IMR-90 (cell line): ENCODE data around the gene BBIP1. TPM values are rescaled to one million over a fixed set of nuclear protein-coding genes. Genes with fewer than 3 reads are reported as not detected.
A peak's percentile ranks its signal among the peaks of the same experiment; 100 is the strongest.

Experiments
- ATAC-seq: fragments of 200-7000 bp; cut with Tn5 transposase; 2 replicates; pipeline ENCODE4 v1.9.1; 2020; ENCODE audit warnings: low read depth, mild to moderate bottlenecking, moderate library complexity
- BruUV-seq: library from RNA; stranded (reverse); fragments of 400-500 nt; replicated peaks from 2 replicates; lab custom pipeline; 2021; lab: Mats Ljungman, UMichigan
- CTCF ChIA-PET: fragments of 300-600 bp; formaldehyde crosslinking; extraction: SDS; loops from one replicate; lab custom pipeline; 2021; ENCODE audit warnings: antibody characterized with exemption; lab: Yijun Ruan, JAX
- POLR2A ChIA-PET: fragments of 300-600 bp; sonication (Branson Sonifier 250); formaldehyde crosslinking; loops from one replicate; lab custom pipeline; 2022; ENCODE audit warnings: antibody characterized with exemption; ENCODE audit not compliant: unreplicated experiment; lab: Charles Lee
- DNase-seq: peaks from one replicate; pipeline ENCODE4 v3.0.0; 2013
- H2AFZ ChIP-seq: replicated peaks from 2 replicates; pipeline ENCODE3; 2013; ENCODE audit warnings: low read length, mild to moderate bottlenecking; ENCODE audit not compliant: poor library complexity
- H2AK5ac ChIP-seq: 2 replicates; pipeline ENCODE4 v1.6.1; 2013; ENCODE audit warnings: low read depth, low read length, inconsistent platforms
- H2AK9ac ChIP-seq: replicated peaks from 2 replicates; pipeline ENCODE3; 2013; ENCODE audit warnings: mild to moderate bottlenecking, low read depth, low read length, moderate library complexity; ENCODE audit not compliant: poor library complexity
- H2BK120ac ChIP-seq: 2 replicates; pipeline ENCODE4 v1.6.1; 2013; ENCODE audit warnings: low read depth, low read length, inconsistent platforms
- H2BK15ac ChIP-seq: 3 replicates; pipeline ENCODE4 v1.6.1; 2013; ENCODE audit warnings: low read depth, low read length, inconsistent platforms
- H2BK20ac ChIP-seq: 2 replicates; pipeline ENCODE4 v1.6.1; 2013; ENCODE audit warnings: low read depth, mild to moderate bottlenecking, inconsistent platforms, low read length, moderate library complexity
- H2BK5ac ChIP-seq: 2 replicates; pipeline ENCODE4 v1.6.1; 2013; ENCODE audit warnings: mild to moderate bottlenecking, low read depth, low read length, inconsistent platforms; ENCODE audit not compliant: poor library complexity, severe bottlenecking
- H3K14ac ChIP-seq: replicated peaks from 2 replicates; pipeline ENCODE4 v1.6.1; 2013; ENCODE audit warnings: low read depth, low read length, inconsistent platforms
- H3K18ac ChIP-seq: 2 replicates; pipeline ENCODE4 v1.6.1; 2013; ENCODE audit warnings: low read depth, low read length, control low read depth
- H3K23ac ChIP-seq: 2 replicates; pipeline ENCODE4 v1.6.1; 2013; ENCODE audit warnings: low read depth, low read length, inconsistent platforms
- H3K27ac ChIP-seq: 2 replicates; pipeline ENCODE4 v1.5.1; 2013; ENCODE audit warnings: mild to moderate bottlenecking, control low read depth, low read length; ENCODE audit not compliant: insufficient read depth
- H3K27me3 ChIP-seq: 2 replicates; pipeline ENCODE4 v1.6.1; 2013; ENCODE audit warnings: low read length; ENCODE audit not compliant: control insufficient read depth, insufficient read depth
- H3K36me3 ChIP-seq: 2 replicates; pipeline ENCODE4 v1.6.1; 2013; ENCODE audit warnings: low read length, mixed read lengths; ENCODE audit not compliant: control insufficient read depth, insufficient read depth
- H3K4ac ChIP-seq: 2 replicates; pipeline ENCODE4 v1.6.1; 2013; ENCODE audit warnings: low read depth, low read length, inconsistent platforms
- H3K4me1 ChIP-seq: 2 replicates; pipeline ENCODE4 v1.6.1; 2013; ENCODE audit warnings: low read length, mixed read lengths; ENCODE audit not compliant: control insufficient read depth, insufficient read depth
- H3K4me2 ChIP-seq: 2 replicates; pipeline ENCODE4 v1.6.1; 2013; ENCODE audit warnings: low read depth, mild to moderate bottlenecking, control low read depth, low read length, moderate library complexity
- H3K4me3 ChIP-seq: 2 replicates; pipeline ENCODE4 v1.5.1; 2013; ENCODE audit warnings: low read depth, mild to moderate bottlenecking, control low read depth, low read length, moderate library complexity; ENCODE audit not compliant: insufficient read depth
- H3K56ac ChIP-seq: 2 replicates; pipeline ENCODE4 v1.6.1; 2013; ENCODE audit warnings: low read length, inconsistent platforms; ENCODE audit not compliant: insufficient read depth; ENCODE audit errors: extremely low read depth
- H3K79me1 ChIP-seq, 2 experiments: 2 replicates each; pipeline ENCODE4 v1.6.1; 2013; ENCODE audit warnings: low read length in 2 of 2, inconsistent platforms in 1 of 2, low read depth in 1 of 2
- H3K9ac ChIP-seq: 2 replicates; pipeline ENCODE4 v1.6.1; 2013; ENCODE audit warnings: low read depth, low read length, control low read depth
- H3K9me1 ChIP-seq: 2 replicates; pipeline ENCODE4 v1.6.1; 2013; ENCODE audit warnings: low read length, inconsistent platforms; ENCODE audit not compliant: insufficient read depth
- H3K9me3 ChIP-seq: 2 replicates; pipeline ENCODE4 v1.6.1; 2013; ENCODE audit warnings: low read length; ENCODE audit not compliant: control insufficient read depth, insufficient read depth
- H4K20me1 ChIP-seq: 2 replicates; pipeline ENCODE4 v1.6.1; 2013; ENCODE audit warnings: low read length, inconsistent platforms; ENCODE audit not compliant: insufficient read depth
- H4K5ac ChIP-seq: 2 replicates; pipeline ENCODE4 v1.6.1; 2013; ENCODE audit warnings: mild to moderate bottlenecking, low read depth, low read length, control low read depth
- H4K8ac ChIP-seq, 2 experiments: 2 replicates each; pipeline ENCODE4 v1.6.1; 2013; ENCODE audit warnings: low read depth in 2 of 2, low read length in 2 of 2, control low read depth in 1 of 2, inconsistent platforms in 1 of 2
- H4K91ac ChIP-seq: 2 replicates; pipeline ENCODE4 v1.6.1; 2013; ENCODE audit warnings: low read depth, low read length, inconsistent platforms; ENCODE audit not compliant: insufficient read depth
- CEBPB ChIP-seq: IDR thresholded peaks from 2 replicates; pipeline ENCODE4 v1.6.1; 2012; ENCODE audit warnings: low read depth, low read length, improper control_type of control experiment
- CHD1 ChIP-seq: IDR thresholded peaks from 2 replicates; pipeline ENCODE4 v1.6.1; 2012; ENCODE audit warnings: low read depth, low read length, improper control_type of control experiment
- WGBS, 2 experiments: methylation state at CpG; one replicate each; pipeline versions ENCODE4 v1.1.5 to v1.1.7; 2013; ENCODE audit warnings: missing lambda C conversion rate in 2 of 2; ENCODE audit not compliant: insufficient read length in 1 of 2; ENCODE audit errors: extremely low coverage in 2 of 2; 5-methylcytosine and 5-hydroxymethylcytosine counted together
- dilution Hi-C: fragments of 300-500 bp; cut with HindIII; formaldehyde crosslinking; loops from one replicate; pipeline ENCODE4 v1.14.3; 2018; ENCODE audit warnings: low sequenced_read_pairs; ENCODE audit not compliant: unreplicated experiment
- in situ Hi-C: fragments of 300-500 bp; cut with MboI; formaldehyde crosslinking; loops from 3 replicates; pipeline ENCODE4 v1.14.3; 2019; ENCODE audit warnings: low sequenced_read_pairs, inconsistent platforms, mixed read lengths
- intact Hi-C: fragments of 100-400 bp; cut with micrococcal nuclease; formaldehyde crosslinking; loops from 2 replicates; pipeline ENCODE4 v1.10.0; 2022
- polyA plus RNA-seq, 3 experiments: library from polyadenylated mRNA; depleted of rRNA; stranded (reverse); fragments of >200 nt; gene quantifications; 2 replicates each; pipeline ENCODE4 v1.2.3, GENCODE V29; 2012; ENCODE audit warnings: low replicate concordance in 1 of 3
- total RNA-seq: library from RNA; depleted of rRNA; stranded (reverse); fragments of >200 nt; gene quantifications from 2 replicates; pipeline ENCODE4 v1.2.3, GENCODE V29; 2012
- TF ChIP-seq, protein P1 (sequence below): fragments of 150-350 bp; IDR thresholded peaks from 2 replicates; pipeline ENCODE4 v1.6.1; 2016; ENCODE audit warnings: low read depth, mild to moderate bottlenecking, low read length, moderate library complexity, borderline replicate concordance
- TF ChIP-seq, protein P2 (sequence below): conservative IDR thresholded peaks from 2 replicates; pipeline ENCODE4 v1.5.1; 2012; ENCODE audit warnings: mild to moderate bottlenecking, low read depth, low read length, improper control_type of control experiment

The BBIP1 gene
- total and polyA plus RNA-seq, 2 of the 4 experiments (the other 2 are of a cell fraction), result 17.4 to 19.9 TPM

- H3K36me3 ChIP-seq, result no peaks in the 10 kb centered on the region
- 0 out of 2 replicates have a peak overlapping the region, but pooled peaks have one; percentile 57 for H3K14ac ChIP-seq
- no peak overlapping the region for H3K4ac ChIP-seq
- H2AK5ac ChIP-seq, result no peak overlapping the region
- H3K18ac ChIP-seq, result no peak overlapping the region
- no peak overlapping the region for H4K5ac ChIP-seq
- no peak overlapping the region for H3K27ac ChIP-seq
- intact Hi-C loops (no loop called here), in situ Hi-C loops (no loop called here), dilution Hi-C loops (no loop called here)
- POLR2A ChIA-PET, result no interaction called here
- BruUV-seq, result no TSS peak
- H3K27me3 ChIP-seq, result no peaks in the 10 kb centered on the region
- TF ChIP-seq, protein P1, sequence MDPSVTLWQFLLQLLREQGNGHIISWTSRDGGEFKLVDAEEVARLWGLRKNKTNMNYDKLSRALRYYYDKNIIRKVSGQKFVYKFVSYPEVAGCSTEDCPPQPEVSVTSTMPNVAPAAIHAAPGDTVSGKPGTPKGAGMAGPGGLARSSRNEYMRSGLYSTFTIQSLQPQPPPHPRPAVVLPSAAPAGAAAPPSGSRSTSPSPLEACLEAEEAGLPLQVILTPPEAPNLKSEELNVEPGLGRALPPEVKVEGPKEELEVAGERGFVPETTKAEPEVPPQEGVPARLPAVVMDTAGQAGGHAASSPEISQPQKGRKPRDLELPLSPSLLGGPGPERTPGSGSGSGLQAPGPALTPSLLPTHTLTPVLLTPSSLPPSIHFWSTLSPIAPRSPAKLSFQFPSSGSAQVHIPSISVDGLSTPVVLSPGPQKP, result no peak
- TF ChIP-seq CEBPB, result no peak
- TF ChIP-seq CHD1, result no peak
- TF ChIP-seq, protein P2, sequence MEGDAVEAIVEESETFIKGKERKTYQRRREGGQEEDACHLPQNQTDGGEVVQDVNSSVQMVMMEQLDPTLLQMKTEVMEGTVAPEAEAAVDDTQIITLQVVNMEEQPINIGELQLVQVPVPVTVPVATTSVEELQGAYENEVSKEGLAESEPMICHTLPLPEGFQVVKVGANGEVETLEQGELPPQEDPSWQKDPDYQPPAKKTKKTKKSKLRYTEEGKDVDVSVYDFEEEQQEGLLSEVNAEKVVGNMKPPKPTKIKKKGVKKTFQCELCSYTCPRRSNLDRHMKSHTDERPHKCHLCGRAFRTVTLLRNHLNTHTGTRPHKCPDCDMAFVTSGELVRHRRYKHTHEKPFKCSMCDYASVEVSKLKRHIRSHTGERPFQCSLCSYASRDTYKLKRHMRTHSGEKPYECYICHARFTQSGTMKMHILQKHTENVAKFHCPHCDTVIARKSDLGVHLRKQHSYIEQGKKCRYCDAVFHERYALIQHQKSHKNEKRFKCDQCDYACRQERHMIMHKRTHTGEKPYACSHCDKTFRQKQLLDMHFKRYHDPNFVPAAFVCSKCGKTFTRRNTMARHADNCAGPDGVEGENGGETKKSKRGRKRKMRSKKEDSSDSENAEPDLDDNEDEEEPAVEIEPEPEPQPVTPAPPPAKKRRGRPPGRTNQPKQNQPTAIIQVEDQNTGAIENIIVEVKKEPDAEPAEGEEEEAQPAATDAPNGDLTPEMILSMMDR, result no peak
- peaks cover 13% of the 10 kb centered on the region for H3K4me1 ChIP-seq
- no peak overlapping the region for H3K9ac ChIP-seq
- H4K8ac ChIP-seq, result 0 out of 4 replicates have a peak overlapping the region, but pooled peaks of 1 of the 2 experiments have one; percentile 9
- H2AK9ac ChIP-seq, result no peak overlapping the region
- CTCF ChIA-PET, result interaction anchor here (1.6 kb wide), 1 partner anchor 15 kb away, joined by 4 read pairs; no protein-coding TSS in a partner anchor
- no peak overlapping the region for H3K56ac ChIP-seq
- H3K9me1 ChIP-seq, result peaks cover 17% of the 10 kb centered on the region
- H3K4me3 ChIP-seq, result no peak overlapping the region
- no peaks in the 10 kb centered on the region for H3K9me3 ChIP-seq
- H2BK15ac ChIP-seq, result peak overlapping the region; percentile 52; the same call in 1 of the 3 replicates
- H2AFZ ChIP-seq, result peak overlapping the region; percentile 9
- DNase-seq, result no peak
- peak overlapping the region; percentile 33; the same call in 1 of the 2 replicates for H2BK20ac ChIP-seq
- no CpG with 5 or more reads among the region's 4 CpGs for WGBS, 2 experiments
- H4K91ac ChIP-seq, result no peak overlapping the region; the same call in 1 of the 2 replicates
- no peak overlapping the region for H3K4me2 ChIP-seq
- H3K79me1 ChIP-seq, result peaks cover 0 to 9% of the 10 kb centered on the region in 2 experiments; a peak in 2 of 4 replicates
- H2BK120ac ChIP-seq, result peak overlapping the region; percentile 43; the same call in 1 of the 2 replicates
- H2BK5ac ChIP-seq, result no peak overlapping the region
- ATAC-seq, result no peak
- H3K23ac ChIP-seq, result peak overlapping the region; percentile 50; the same call in 1 of the 2 replicates
- no peaks in the 10 kb centered on the region for H4K20me1 ChIP-seq
These were observed 51.0 kb downstream of the BBIP1 start for GRCh38 chr10:110867807-110868465.
